Spleen (tissue), 7 donors: ENCODE data around the gene EEF2K.

Experiments
- POLR2A ChIP-seq, 3 donors: fragments of 450-650 bp; IDR thresholded peaks; one replicate each; pipeline ENCODE4 v1.5.1; 2017; ENCODE audit warnings: antibody characterized with exemption in 3 of 3, mild to moderate bottlenecking in 1 of 3
- TF ChIP-seq, protein P1 (sequence below), 11 experiments: fragments of 200-600 bp in 7 of 11; fragments of 450-650 bp in 4 of 11; sonication (generic) in 4 of 11; IDR thresholded peaks in 8 of 11; conservative IDR thresholded peaks in 3 of 11; 1 replicate in 7 of 11; 2 replicates in 4 of 11; pipeline versions ENCODE4 v1.4.0 to v1.8.0; 2016 to 2021; ENCODE audit warnings: antibody characterized with exemption in 11 of 11, inconsistent platforms in 4 of 11, mild to moderate bottlenecking in 1 of 11
- donor health status: DM: no; HTN: no; CAD: no; lungs with moderate emphysema.
- donor health status: DM: no; HTN: no; CAD: no.
- donor health status: DM: no; HTN: no; CAD: no.

DNA sequence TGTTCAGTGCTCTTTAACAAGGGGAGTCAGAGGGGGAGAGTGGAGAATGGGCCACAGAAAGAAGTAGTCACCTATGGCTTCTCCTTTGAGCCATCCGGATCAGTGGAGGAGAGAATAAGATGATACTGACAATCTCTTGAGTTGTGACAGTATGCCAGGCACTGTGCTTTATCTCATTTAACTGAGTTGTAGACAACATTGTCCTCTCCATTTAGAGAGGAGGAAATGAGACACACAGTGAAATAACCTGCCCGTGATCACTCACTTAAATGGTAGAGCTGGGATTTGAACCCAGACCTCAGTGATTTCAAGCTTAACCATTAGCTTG lies 17.8 kb upstream of the EEF2K start:
- TF ChIP-seq POLR2A (IDR thresholded peaks at IDR 0.05): no peak
- TF ChIP-seq, protein P1, sequence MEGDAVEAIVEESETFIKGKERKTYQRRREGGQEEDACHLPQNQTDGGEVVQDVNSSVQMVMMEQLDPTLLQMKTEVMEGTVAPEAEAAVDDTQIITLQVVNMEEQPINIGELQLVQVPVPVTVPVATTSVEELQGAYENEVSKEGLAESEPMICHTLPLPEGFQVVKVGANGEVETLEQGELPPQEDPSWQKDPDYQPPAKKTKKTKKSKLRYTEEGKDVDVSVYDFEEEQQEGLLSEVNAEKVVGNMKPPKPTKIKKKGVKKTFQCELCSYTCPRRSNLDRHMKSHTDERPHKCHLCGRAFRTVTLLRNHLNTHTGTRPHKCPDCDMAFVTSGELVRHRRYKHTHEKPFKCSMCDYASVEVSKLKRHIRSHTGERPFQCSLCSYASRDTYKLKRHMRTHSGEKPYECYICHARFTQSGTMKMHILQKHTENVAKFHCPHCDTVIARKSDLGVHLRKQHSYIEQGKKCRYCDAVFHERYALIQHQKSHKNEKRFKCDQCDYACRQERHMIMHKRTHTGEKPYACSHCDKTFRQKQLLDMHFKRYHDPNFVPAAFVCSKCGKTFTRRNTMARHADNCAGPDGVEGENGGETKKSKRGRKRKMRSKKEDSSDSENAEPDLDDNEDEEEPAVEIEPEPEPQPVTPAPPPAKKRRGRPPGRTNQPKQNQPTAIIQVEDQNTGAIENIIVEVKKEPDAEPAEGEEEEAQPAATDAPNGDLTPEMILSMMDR (IDR thresholded peaks at IDR 0.05 in 8 of 11, conservative IDR thresholded peaks at IDR 0.05 in 3 of 11): no peak
